Endothelial cell of umbilical vein (primary cell): ENCODE measurements around the gene BRD2. TPM values are rescaled to one million over a fixed set of nuclear protein-coding genes. Genes with fewer than 3 reads are reported as not detected.

Experiments used
- BruUV-seq: library from RNA; stranded (reverse); fragments of 400-500 nt; replicated peaks from 2 replicates; lab custom pipeline; 2021; lab: Mats Ljungman, UMichigan
- CTCF ChIA-PET: fragments of 300-600, 350-600 bp; sonication (Branson Sonifier 250); formaldehyde crosslinking; loops from one replicate; lab custom pipeline; 2021; ENCODE audit warnings: antibody characterized with exemption, inconsistent platforms; lab: Charles Lee
- POLR2A ChIA-PET: fragments of 300-600, 350-600 bp; sonication (Branson Sonifier 250); formaldehyde crosslinking; loops from one replicate; lab custom pipeline; 2021; ENCODE audit warnings: antibody characterized with exemption, inconsistent platforms; lab: Charles Lee
- DNase-seq: peaks from one replicate; pipeline ENCODE4 v3.0.0-alpha.2; 2011; ENCODE audit warnings: low read depth, low spot score
- FAIRE-seq: peaks from 2 replicates; lab custom pipeline; 2011; peaks lifted over from hg19 to GRCh38; lab: Jason Lieb, UNC
- H2AFZ ChIP-seq: 2 replicates; pipeline ENCODE4 v1.6.0; 2012; ENCODE audit warnings: low read depth, low read length, control low read depth, inconsistent platforms
- H3K27ac ChIP-seq: 2 replicates; pipeline ENCODE4 v1.5.1; 2011; ENCODE audit warnings: low read depth, mild to moderate bottlenecking, control low read depth, low read length, moderate library complexity; ENCODE audit not compliant: insufficient read depth
- H3K27me3 ChIP-seq, 2 experiments: 2 replicates each; pipeline versions ENCODE4 v1.6.0 to v1.6.1; 2011; ENCODE audit warnings: low read length in 2 of 2, mixed read lengths in 1 of 2; ENCODE audit not compliant: control insufficient read depth in 2 of 2, insufficient read depth in 2 of 2
- H3K36me3 ChIP-seq, 2 experiments: 2 replicates in 1 of 2; 3 replicates in 1 of 2; pipeline ENCODE4 v1.5.1; 2011; ENCODE audit warnings: low read length in 2 of 2, mild to moderate bottlenecking in 1 of 2, moderate library complexity in 1 of 2; ENCODE audit not compliant: control insufficient read depth in 2 of 2, insufficient read depth in 2 of 2; ENCODE audit errors: extremely low read depth in 1 of 2
- H3K4me1 ChIP-seq: 3 replicates; pipeline ENCODE4 v1.5.1; 2011; ENCODE audit warnings: mild to moderate bottlenecking, low read length; ENCODE audit not compliant: control insufficient read depth, insufficient read depth; ENCODE audit errors: extremely low read depth
- H3K4me2 ChIP-seq: 2 replicates; pipeline ENCODE4 v1.6.1; 2011; ENCODE audit warnings: low read length, control low read depth, mixed read lengths; ENCODE audit not compliant: insufficient read depth
- H3K4me3 ChIP-seq, 3 experiments: fragments of 200-600 bp in 1 of 3; sonication (generic), shearing (Covaris generic) in 1 of 3; replicated peaks in 1 of 3; 2 replicates each; pipeline ENCODE4 v1.5.1; 2011 to 2016; ENCODE audit warnings: control low read depth in 3 of 3, low read length in 3 of 3, mild to moderate bottlenecking in 2 of 3, inconsistent platforms in 1 of 3, low read depth in 1 of 3, moderate library complexity in 1 of 3; ENCODE audit not compliant: insufficient read depth in 1 of 3
- H3K79me2 ChIP-seq: 2 replicates; pipeline ENCODE4 v1.6.0; 2012; ENCODE audit warnings: low read length, inconsistent platforms; ENCODE audit not compliant: control insufficient read depth, insufficient read depth
- H3K9ac ChIP-seq: replicated peaks from 2 replicates; pipeline ENCODE3; 2011; ENCODE audit warnings: low read length, control low read depth; ENCODE audit not compliant: insufficient read depth; ENCODE audit errors: extremely low read depth
- H3K9me1 ChIP-seq: replicated peaks from 3 replicates; pipeline ENCODE4 v1.6.0; 2011; ENCODE audit warnings: mild to moderate bottlenecking, low read length; ENCODE audit not compliant: control insufficient read depth, insufficient read depth; ENCODE audit errors: extremely low read depth
- H3K9me3 ChIP-seq: replicated peaks from 2 replicates; pipeline ENCODE4 v1.5.1; 2012; ENCODE audit warnings: low read length, inconsistent platforms; ENCODE audit not compliant: control insufficient read depth, insufficient read depth
- H4K20me1 ChIP-seq: replicated peaks from 2 replicates; pipeline ENCODE3; 2011; ENCODE audit warnings: mild to moderate bottlenecking, low read length; ENCODE audit not compliant: control insufficient read depth, insufficient read depth; ENCODE audit errors: extremely low read depth
- CTCF ChIP-seq, 2 donors: IDR thresholded peaks; 1 replicate in 1 of 2; 2 replicates in 1 of 2; pipeline ENCODE4 v1.5.1; 2011; ENCODE audit warnings: low read length in 2 of 2, mild to moderate bottlenecking in 2 of 2, moderate library complexity in 2 of 2, control low read depth in 1 of 2, inconsistent platforms in 1 of 2, low read depth in 1 of 2; ENCODE audit not compliant: insufficient read depth in 1 of 2; ENCODE audit errors: extremely low read depth in 1 of 2
- EZH2 ChIP-seq: IDR thresholded peaks from 2 replicates; pipeline ENCODE4 v1.6.1; 2012; ENCODE audit warnings: borderline replicate concordance, low read depth, mild to moderate bottlenecking, moderate library complexity, low read length, inconsistent platforms; ENCODE audit not compliant: severe bottlenecking
- FOS ChIP-seq: IDR thresholded peaks from 2 replicates; pipeline ENCODE4 v1.6.1; 2011; ENCODE audit warnings: mild to moderate bottlenecking, low read length, moderate library complexity, borderline replicate concordance; ENCODE audit not compliant: insufficient read depth
- GATA2 ChIP-seq: IDR thresholded peaks from 2 replicates; pipeline ENCODE4 v1.7.0; 2011; ENCODE audit warnings: low read depth, mild to moderate bottlenecking, moderate library complexity, mixed read lengths, low read length; ENCODE audit not compliant: insufficient read length, insufficient read depth
- JUN ChIP-seq: IDR thresholded peaks from 2 replicates; pipeline ENCODE4 v1.6.1; 2011; ENCODE audit warnings: borderline replicate concordance, low read depth; ENCODE audit not compliant: insufficient read length, insufficient read depth
- MAX ChIP-seq: IDR thresholded peaks from 2 replicates; pipeline ENCODE4 v1.6.1; 2011; ENCODE audit not compliant: insufficient read depth, insufficient read length
- MYC ChIP-seq: IDR thresholded peaks from one replicate; pipeline ENCODE4 v1.6.1; 2011; ENCODE audit warnings: mild to moderate bottlenecking, low read depth, low read length
- POLR2A ChIP-seq: IDR thresholded peaks from 2 replicates; pipeline ENCODE4 v1.6.1; 2012; ENCODE audit warnings: low read depth, mild to moderate bottlenecking, control low read depth, low read length
- POLR2AphosphoS5 ChIP-seq: IDR thresholded peaks from 2 replicates; pipeline ENCODE4 v1.6.1; 2012; ENCODE audit warnings: low read depth, mild to moderate bottlenecking, control low read depth, low read length, moderate library complexity; ENCODE audit not compliant: insufficient read depth
- dilution Hi-C: fragments of 300-500 bp; cut with MboI; formaldehyde crosslinking; loops from one replicate; pipeline ENCODE4 v1.15.0; 2019; ENCODE audit warnings: low sequenced_read_pairs; ENCODE audit not compliant: extremely low pct_ligation_motif_present
- intact Hi-C: fragments of 100-400 bp; cut with micrococcal nuclease; formaldehyde crosslinking; loops from one replicate; pipeline ENCODE4 v1.10.0; 2022
- polyA plus RNA-seq, 4 experiments: library from polyadenylated mRNA; depleted of rRNA in 3 of 4; stranded (reverse) in 3 of 4; unstranded in 1 of 4; fragments of >200 nt; gene quantifications; 2 replicates each; pipeline versions ENCODE4 v1.2.1 to v1.2.3, GENCODE V29; 2011 to 2012; ENCODE audit warnings: missing spikeins in 1 of 4
- total RNA-seq: library from RNA; stranded (reverse); gene quantifications from 2 replicates; pipeline ENCODE4 v1.2.3, GENCODE V29; 2021

Gene BRD2
- total and polyA plus RNA-seq, 2 donors (not counting 3 experiments of a cell fraction or from before 2014, with no cell fraction given): 131 to 197 TPM

DNA sequence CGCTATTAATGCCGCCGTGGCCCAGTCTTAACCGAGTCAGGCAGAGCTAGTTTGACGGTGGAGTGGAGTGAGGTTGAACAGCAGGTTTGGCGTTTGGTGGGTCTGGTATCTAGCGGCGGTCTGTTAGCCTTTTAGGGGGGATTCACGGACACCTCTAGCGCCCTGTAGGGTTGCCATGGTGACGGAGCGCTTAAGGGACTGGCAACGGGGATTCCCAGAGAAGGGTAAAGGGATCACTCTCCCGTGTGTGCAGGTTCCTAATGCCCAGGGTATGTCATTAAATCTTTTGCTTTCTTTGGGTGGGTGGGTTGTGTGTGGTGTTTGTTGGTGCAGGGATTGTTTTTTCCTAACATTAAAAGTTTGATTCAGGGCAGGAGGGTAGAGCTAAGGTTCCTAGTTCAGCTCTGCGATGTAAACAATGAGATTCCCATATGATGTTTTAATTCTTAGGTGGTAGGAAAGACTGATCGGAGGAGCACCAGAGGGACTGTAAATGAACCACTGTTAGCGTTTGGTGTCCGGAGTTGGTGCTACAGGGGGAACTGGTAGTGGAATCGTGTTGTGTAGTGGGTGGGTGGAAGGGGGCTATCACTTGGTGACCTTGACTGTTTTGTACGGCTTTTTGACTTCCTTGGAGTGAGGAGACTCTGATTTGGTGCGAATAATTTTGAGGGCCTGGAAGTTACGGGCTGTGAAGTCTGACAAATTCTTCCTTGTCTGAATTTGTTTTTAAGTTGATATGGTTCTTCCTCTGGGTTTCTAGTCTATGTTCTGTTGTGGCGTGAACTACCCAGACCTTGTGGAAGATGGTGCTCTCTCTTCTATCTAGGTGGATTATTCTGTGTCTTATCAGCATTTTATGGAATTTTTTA lies 5.0 kb downstream of the BRD2 start:
- CTCF ChIA-PET: interaction anchor here (0.9 to 13.7 kb wide), 10 partner anchors 11 to 275 kb away, joined by 3 to 187 read pairs (median 6); partner anchors contain the start of genes HLA-DMA and TAP2

GRCh38 chr6:32974016-32974333 lies 5.6 kb downstream of the BRD2 start:
- intact Hi-C loops (loop anchor here (2.0 to 10.0 kb wide), 5 partner anchors 41 to 797 kb away; partner anchors contain the start of genes AGPAT1, CUTA, HSD17B8 and PHF1), dilution Hi-C loops (no loop called here)
- POLR2A ChIA-PET: interaction anchor here (0.8 to 5.8 kb wide), 5 partner anchors 10 to 275 kb away, joined by 3 to 89 read pairs (median 29); partner anchors contain the start of gene HLA-DMB
- Histone ChIP-seq H3K27me3 (no peaks in the 10 kb centered on the region), H3K4me2 (peak overlapping the region; percentile 69), H3K36me3 (peaks cover 37 to 41% of the 10 kb centered on the region in 2 experiments), H3K9ac (peak overlapping the region; percentile 72), H3K9me1 (no peaks in the 10 kb centered on the region), H3K27ac (no peak overlapping the region), H2AFZ (no peak overlapping the region), H3K79me2 (peaks cover 74% of the 10 kb centered on the region), H3K9me3 (no peaks in the 10 kb centered on the region), H4K20me1 (peaks cover 24% of the 10 kb centered on the region), H3K4me1 (peaks cover 16% of the 10 kb centered on the region), H3K4me3 (peak overlapping the region; percentile 83 to 94 (median 91))
- FAIRE-seq (peak; percentile 72), DNase-seq (peak; percentile 56)
- BruUV-seq: TSS peak; percentile 4
- TF ChIP-seq POLR2AphosphoS5 (no peak), GATA2 (no peak), CTCF (IDR thresholded peaks at IDR 0.05; ENCODE audit: extremely low read depth in 1 of 2, insufficient read depth in 1 of 2, low read depth in 1 of 2, low read length in 2 of 2) (no peak), FOS (no peak), EZH2 (no peak), JUN (no peak), MYC (no peak), MAX (no peak), POLR2A (no peak)
- CTCF ChIA-PET: interaction anchor here (0.9 to 13.7 kb wide), 8 partner anchors 11 to 274 kb away, joined by 3 to 187 read pairs (median 4); partner anchors contain the start of genes HLA-DMA and TAP2

More for the DNA sequence above, 5.0 kb downstream of the BRD2 start:
- DNase-seq (peak; percentile 40), FAIRE-seq (no peak)
- no TSS peak for BruUV-seq
- intact Hi-C loops (loop anchor here (1.0 to 10.0 kb wide), 6 partner anchors 10 to 796 kb away; partner anchors contain the start of genes AGPAT1, CUTA, HSD17B8 and PHF1), dilution Hi-C loops (no loop called here)
- TF ChIP-seq POLR2AphosphoS5 (peak; percentile 10), EZH2 (no peak)
- Histone ChIP-seq H3K36me3 (peaks cover 36 to 37% of the 10 kb centered on the region in 2 experiments), H3K27ac (peak overlapping the region; percentile 3), H3K9ac (peak overlapping the region; percentile 72), H3K4me1 (peaks cover 16% of the 10 kb centered on the region), H2AFZ (no peak overlapping the region), H3K4me2 (peak overlapping the region; percentile 69), H4K20me1 (peaks cover 24% of the 10 kb centered on the region), H3K4me3 (peak overlapping the region; percentile 83 to 94 (median 91)), H3K9me1 (no peaks in the 10 kb centered on the region), H3K79me2 (peaks cover 71% of the 10 kb centered on the region), H3K9me3 (no peaks in the 10 kb centered on the region), H3K27me3 (no peaks in the 10 kb centered on the region)
- POLR2A ChIA-PET: interaction anchor here (0.6 to 5.8 kb wide), 9 partner anchors 7 to 135 kb away, joined by 3 to 89 read pairs (median 29); partner anchors contain the start of genes HLA-DMA, HLA-DMB and TAP2
